ENCODE results near the gene GMPR2. TPM values are rescaled to one million over a fixed set of nuclear protein-coding genes. Genes with fewer than 3 reads are reported as not detected.
A peak's percentile ranks its signal among the peaks of the same experiment; 100 is the strongest.

Gene GMPR2
- total and polyA plus RNA-seq, 2 of the 13 experiments (the other 11 are each of a cell fraction or from before 2014, with no cell fraction given): 210 to 273 TPM

GRCh38 chr14:24195186-24196070 lies 37.3 kb upstream of the GMPR2 start, which contains the start of gene TM9SF1 (continued):
- peak; percentile 99 for TF ChIP-seq ZNF567 (CRISPR knock-in tag; IDR thresholded peaks at IDR 0.05; ENCODE audit: borderline replicate concordance)
- TF ChIP-seq NRL (CRISPR knock-in tag; IDR thresholded peaks at IDR 0.05; ENCODE audit: borderline replicate concordance): peak; percentile 99
- TF ChIP-seq ZNF207 (IDR thresholded peaks at IDR 0.05; ENCODE audit: borderline replicate concordance): no peak
- TF ChIP-seq DMTF1 (CRISPR knock-in tag; IDR thresholded peaks at IDR 0.05): peak; percentile 97; the same call in 1 of the 2 replicates
- TF ChIP-seq FOSL1 (CRISPR knock-in tag; IDR thresholded peaks at IDR 0.05; ENCODE audit: borderline replicate concordance): peak; percentile 26; the same call in 1 of the 2 replicates
- TF ChIP-seq AKAP8 (CRISPR knock-in tag; IDR thresholded peaks at IDR 0.05): peak; percentile 97; the same call in 1 of the 2 replicates
- peak; percentile 71; the same call in 1 of the 2 replicates for TF ChIP-seq MAFG (CRISPR knock-in tag; IDR thresholded peaks at IDR 0.05)
- peak; percentile 100 for TF ChIP-seq ZNF839 (CRISPR knock-in tag; IDR thresholded peaks at IDR 0.05; ENCODE audit: borderline replicate concordance)
- TF ChIP-seq MTERF4 (CRISPR knock-in tag; IDR thresholded peaks at IDR 0.05): peak; percentile 99
- TF ChIP-seq MTA1 (CRISPR knock-in tag; IDR thresholded peaks at IDR 0.05; ENCODE audit: borderline replicate concordance): peak; percentile 87; the same call in 1 of the 2 replicates
- 0 out of 2 replicates have a peak, but pooled peaks have one; percentile 37 for TF ChIP-seq NPAS2 (CRISPR knock-in tag; IDR thresholded peaks at IDR 0.05; ENCODE audit: borderline replicate concordance)
- peak; percentile 100 for TF ChIP-seq SAFB2 (CRISPR knock-in tag; IDR thresholded peaks at IDR 0.05; ENCODE audit: borderline replicate concordance, low read depth)
- TF ChIP-seq SP5 (CRISPR knock-in tag; IDR thresholded peaks at IDR 0.05; ENCODE audit: borderline replicate concordance, low read depth): no peak; the same call in 1 of the 2 replicates
- peak; percentile 100 for TF ChIP-seq ZNF136 (CRISPR knock-in tag; IDR thresholded peaks at IDR 0.05; ENCODE audit: low read depth)
- TF ChIP-seq MIER3 (CRISPR knock-in tag; IDR thresholded peaks at IDR 0.05; ENCODE audit: borderline replicate concordance): peak; percentile 97
- peak; percentile 79 for TF ChIP-seq SATB2 (CRISPR knock-in tag; IDR thresholded peaks at IDR 0.05)
- peak; percentile 96 for TF ChIP-seq ZNF30 (CRISPR knock-in tag; IDR thresholded peaks at IDR 0.05)
- TF ChIP-seq ZFP62 (CRISPR knock-in tag; IDR thresholded peaks at IDR 0.05): no peak
- peak; percentile 100 for TF ChIP-seq ZNF713 (CRISPR knock-in tag; IDR thresholded peaks at IDR 0.05)
- TF ChIP-seq ZNF576 (CRISPR knock-in tag; IDR thresholded peaks at IDR 0.05): peak; percentile 86
- peak; percentile 99 for TF ChIP-seq GABPB1 (CRISPR knock-in tag; IDR thresholded peaks at IDR 0.05)
- TF ChIP-seq NONO (IDR thresholded peaks at IDR 0.05): no peak
- TF ChIP-seq NONO (CRISPR knock-in tag; conservative IDR thresholded peaks at IDR 0.05): no peak
- no peak for TF ChIP-seq NFIC (IDR thresholded peaks at IDR 0.05; ENCODE audit: low read length)
- peak; percentile 99 for TF ChIP-seq ZNF782 (CRISPR knock-in tag; IDR thresholded peaks at IDR 0.05; ENCODE audit: borderline replicate concordance)
- peak; percentile 92; the same call in 1 of the 2 replicates for TF ChIP-seq MZF1 (CRISPR knock-in tag; IDR thresholded peaks at IDR 0.05; ENCODE audit: borderline replicate concordance)
- no peak for TF ChIP-seq CHD4 (IDR thresholded peaks at IDR 0.05; ENCODE audit: borderline replicate concordance, low read length)
